SK-N-SH (cell line): ENCODE data around the gene MMAB. TPM values are rescaled to one million over a fixed set of nuclear protein-coding genes. Genes with fewer than 3 reads are reported as not detected.

ENCODE experiments used
- CTCF ChIA-PET: fragments of 300-600, 350-600 bp; formaldehyde crosslinking; extraction: SDS; loops from one replicate; lab custom pipeline; 2021; lab: Yijun Ruan, JAX
- POLR2A ChIA-PET: fragments of 350-600 bp; sonication (Branson Sonifier 250); formaldehyde crosslinking; extraction: SDS; loops from one replicate; lab custom pipeline; 2020; ENCODE audit warnings: antibody characterized with exemption, inconsistent platforms; lab: Yijun Ruan, JAX
- DNase-seq: peaks from one replicate; pipeline ENCODE4 v3.0.0; 2012
- H2AFZ ChIP-seq: fragments of 200-600 bp; sonication (generic); 2 replicates; pipeline ENCODE4 v1.8.1; 2016; ENCODE audit warnings: antibody characterized with exemption, mild to moderate bottlenecking, low read depth
- H3F3A ChIP-seq: fragments of 200-600 bp; sonication (generic); replicated peaks from 2 replicates; pipeline ENCODE3; 2016; ENCODE audit warnings: antibody characterized with exemption, mild to moderate bottlenecking; ENCODE audit not compliant: insufficient read depth
- H3K27ac ChIP-seq, 2 experiments: fragments of 200-500 bp in 1 of 2; fragments of 200-600 bp in 1 of 2; sonication (Bioruptor generic) in 1 of 2; sonication (generic), shearing (Covaris generic) in 1 of 2; 2 replicates each; pipeline versions ENCODE4 v1.5.1 to v1.6.1; 2014 to 2016; ENCODE audit warnings: low read depth in 2 of 2, inconsistent platforms in 1 of 2, low read length in 1 of 2, mild to moderate bottlenecking in 1 of 2, mixed read lengths in 1 of 2
- H3K27me3 ChIP-seq: fragments of 200-600 bp; sonication (generic), shearing (Covaris generic); 2 replicates; pipeline ENCODE4 v1.6.1; 2016; ENCODE audit warnings: mixed run types; ENCODE audit not compliant: insufficient read depth
- H3K36me3 ChIP-seq, 2 experiments: fragments of 200-500 bp in 1 of 2; fragments of 200-600 bp in 1 of 2; sonication (Bioruptor generic) in 1 of 2; sonication (generic) in 1 of 2; replicated peaks in 1 of 2; 2 replicates each; pipeline versions ENCODE3 to v1.5.1; 2014 to 2016; ENCODE audit warnings: low read length in 1 of 2, mild to moderate bottlenecking in 1 of 2; ENCODE audit not compliant: insufficient read depth in 2 of 2, control insufficient read depth in 1 of 2
- H3K4me1 ChIP-seq, 2 experiments: fragments of 200-500 bp in 1 of 2; fragments of 200-600 bp in 1 of 2; sonication (Bioruptor generic) in 1 of 2; sonication (generic), shearing (Covaris generic) in 1 of 2; 2 replicates each; pipeline versions ENCODE4 v1.5.1 to v1.6.1; 2014 to 2016; ENCODE audit warnings: low read depth in 1 of 2, low read length in 1 of 2, mixed run types in 1 of 2; ENCODE audit not compliant: insufficient read depth in 2 of 2, control insufficient read depth in 1 of 2
- H3K4me2 ChIP-seq: fragments of 200-600 bp; sonication (generic), shearing (Covaris generic); 2 replicates; pipeline ENCODE4 v1.6.1; 2017; ENCODE audit warnings: mixed run types
- H3K4me3 ChIP-seq, 2 experiments: fragments of 200-500 bp in 1 of 2; fragments of 200-600 bp in 1 of 2; sonication (Bioruptor generic) in 1 of 2; sonication (generic), shearing (Covaris generic) in 1 of 2; 2 replicates each; pipeline versions ENCODE4 v1.5.1 to v1.8.1; 2014 to 2016; ENCODE audit warnings: low read depth in 2 of 2, inconsistent platforms in 1 of 2, low read length in 1 of 2, mild to moderate bottlenecking in 1 of 2, mixed read lengths in 1 of 2, moderate library complexity in 1 of 2
- H3K79me2 ChIP-seq: fragments of 200-600 bp; sonication (generic); 2 replicates; pipeline ENCODE4 v1.8.1; 2017; ENCODE audit warnings: mild to moderate bottlenecking; ENCODE audit not compliant: insufficient read depth
- H3K9ac ChIP-seq: fragments of 200-600 bp; sonication (generic); 2 replicates; pipeline ENCODE4 v1.6.1; 2017; ENCODE audit warnings: mixed run types
- H3K9me2 ChIP-seq: fragments of 200-600 bp; sonication (generic); 2 replicates; pipeline ENCODE4 v1.6.1; 2017; ENCODE audit warnings: mixed run types
- H3K9me3 ChIP-seq: fragments of 200-600 bp; sonication (generic); 2 replicates; pipeline ENCODE4 v1.6.1; 2017; ENCODE audit warnings: mixed run types, mild to moderate bottlenecking, moderate library complexity
- H4K20me1 ChIP-seq: fragments of 200-600 bp; sonication (generic); 2 replicates; pipeline ENCODE4 v1.6.1; 2017; ENCODE audit warnings: mild to moderate bottlenecking, mixed run types; ENCODE audit not compliant: insufficient read depth
- CHD2 ChIP-seq: fragments of 150-350 bp; IDR thresholded peaks from 2 replicates; pipeline ENCODE4 v1.6.1; 2018; ENCODE audit warnings: low read length; ENCODE audit not compliant: partially characterized antibody
- ELF1 ChIP-seq: IDR thresholded peaks from 2 replicates; pipeline ENCODE4 v1.4.0; 2012
- EZH2phosphoT487 ChIP-seq: fragments of 200-600 bp; sonication (generic); IDR thresholded peaks from 2 replicates; pipeline ENCODE4 v1.6.1; 2017; ENCODE audit warnings: low read depth, mixed run types, mild to moderate bottlenecking, antibody characterized with exemption, moderate library complexity, borderline replicate concordance
- FOSL2 ChIP-seq: IDR thresholded peaks from 2 replicates; pipeline ENCODE4 v1.4.0; 2012; ENCODE audit warnings: low read depth, mild to moderate bottlenecking, moderate library complexity, borderline replicate concordance
- FOXJ3 ChIP-seq: sonication (generic); formaldehyde crosslinking; IDR thresholded peaks from 2 replicates; pipeline ENCODE4 v1.5.1; 2020; ENCODE audit warnings: mild to moderate bottlenecking, missing genetic modification reagents
- FOXM1 ChIP-seq: IDR thresholded peaks from 2 replicates; pipeline ENCODE4 v1.4.0; 2012; ENCODE audit warnings: low read depth, mild to moderate bottlenecking
- GABPA ChIP-seq: IDR thresholded peaks from 2 replicates; pipeline ENCODE4 v1.4.0; 2012; ENCODE audit warnings: low read depth, mild to moderate bottlenecking
- GATA2 ChIP-seq: sonication (generic); formaldehyde crosslinking; IDR thresholded peaks from 2 replicates; pipeline ENCODE4 v1.5.0; 2020; ENCODE audit warnings: mild to moderate bottlenecking, missing genetic modification reagents
- NFIC ChIP-seq: IDR thresholded peaks from 2 replicates; pipeline ENCODE4 v1.4.0; 2012; ENCODE audit warnings: borderline replicate concordance
- RAD21 ChIP-seq: IDR thresholded peaks from 2 replicates; pipeline ENCODE4 v1.6.1; 2012; ENCODE audit warnings: mild to moderate bottlenecking, low read length
- RCOR1 ChIP-seq: fragments of 150-350 bp; IDR thresholded peaks from 2 replicates; pipeline ENCODE4 v1.6.1; 2017; ENCODE audit warnings: antibody characterized with exemption, low read length
- RFX5 ChIP-seq: IDR thresholded peaks from 2 replicates; pipeline ENCODE4 v1.6.1; 2012; ENCODE audit warnings: mild to moderate bottlenecking, improper control_type of control experiment, low read length
- SIN3A ChIP-seq: IDR thresholded peaks from 2 replicates; pipeline ENCODE4 v1.6.1; 2012; ENCODE audit warnings: low read depth, mild to moderate bottlenecking, low read length, moderate library complexity, borderline replicate concordance
- WGBS: methylation state at CpG from one replicate; pipeline ENCODE4 v1.1.6; 2017; ENCODE audit warnings: low lambda C conversion rate; 5-methylcytosine and 5-hydroxymethylcytosine counted together
- polyA plus RNA-seq, 3 experiments: library from polyadenylated mRNA; depleted of rRNA; stranded (reverse); fragments of >200 nt; gene quantifications; 2 replicates each; pipeline ENCODE4 v1.2.3, GENCODE V29; 2012
- TF ChIP-seq, protein P1 (sequence below): fragments of 200-600 bp; sonication (generic); IDR thresholded peaks from 2 replicates; pipeline ENCODE4 v1.6.1; 2017; ENCODE audit warnings: antibody characterized with exemption, mild to moderate bottlenecking, moderate library complexity

MMAB gene
- polyA plus RNA-seq, 1 of the 3 experiments (the other 2 are of a cell fraction) = 15.9 TPM

DNA sequence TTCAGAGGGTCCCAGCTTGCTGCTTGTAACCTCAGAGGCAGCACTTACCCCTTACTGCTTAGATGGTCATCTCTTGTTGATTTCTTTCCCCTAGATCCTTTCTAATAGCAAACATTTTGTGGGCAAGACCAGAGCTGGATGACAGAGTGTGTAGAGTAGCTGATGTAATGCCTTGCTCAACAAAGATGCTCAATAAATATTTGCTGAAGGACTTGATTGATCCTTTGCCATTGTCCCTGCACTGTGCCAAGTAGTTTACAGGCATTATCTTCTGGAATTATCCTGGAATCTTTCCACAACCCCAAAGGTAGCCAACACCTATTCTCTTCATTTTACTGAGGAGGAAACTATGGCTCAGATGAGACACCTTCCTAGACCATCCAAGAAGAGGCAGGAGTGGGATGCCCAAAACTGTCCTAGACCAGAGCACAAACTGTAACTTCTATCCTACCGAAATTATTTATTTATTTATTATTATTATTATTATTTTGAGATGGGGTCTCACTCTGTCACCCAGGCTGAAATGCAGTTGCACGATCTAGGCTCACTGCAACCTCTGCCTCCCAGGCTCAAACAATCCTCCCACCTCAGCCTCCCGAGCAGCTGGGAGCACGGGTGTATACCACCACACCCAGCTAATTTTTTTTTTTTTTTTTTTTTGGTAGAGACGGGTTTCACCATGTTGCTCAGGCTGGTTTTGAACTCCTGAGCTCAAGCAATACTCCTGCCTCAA is 1.4 kb downstream of the MMAB start:
- H3K36me3 ChIP-seq = peaks cover 4 to 20% of the 10 kb centered on the region in 2 experiments
- no peaks in the 10 kb centered on the region for H3K79me2 ChIP-seq
- WGBS = 89% methylated on average over 5 of the region's 5 CpGs
- H3K9ac ChIP-seq = no peak overlapping the region
- H3K4me3 ChIP-seq = no peak overlapping the region
- H2AFZ ChIP-seq = no peak overlapping the region
- H3F3A ChIP-seq = no peaks in the 10 kb centered on the region
- H3K9me2 ChIP-seq = no peaks in the 10 kb centered on the region
- no peak for DNase-seq
- no peaks in the 10 kb centered on the region for H3K9me3 ChIP-seq
- H4K20me1 ChIP-seq = no peaks in the 10 kb centered on the region
- H3K27me3 ChIP-seq = no peaks in the 10 kb centered on the region
- H3K4me2 ChIP-seq = peak overlapping the region; percentile 78; the same call in 1 of the 2 replicates
- no peak overlapping the region for H3K27ac ChIP-seq
- ChIA-PET CTCF (interaction anchor here (0.6 to 3.2 kb wide), 6 partner anchors 10 to 203 kb away, joined by 3 to 13 read pairs (median 3); no protein-coding TSS in a partner anchor), POLR2A (interaction anchor here (1.0 kb wide), 1 partner anchor 15 kb away, joined by 3 read pairs; no protein-coding TSS in a partner anchor)
- TF ChIP-seq CHD2 (no peak), RAD21 (no peak), EZH2phosphoT487 (no peak), SIN3A (no peak), FOSL2 (no peak), FOXJ3 (CRISPR knock-in tag) (no peak), ELF1 (no peak), RFX5 (no peak), GABPA (no peak)
- TF ChIP-seq, protein P1, sequence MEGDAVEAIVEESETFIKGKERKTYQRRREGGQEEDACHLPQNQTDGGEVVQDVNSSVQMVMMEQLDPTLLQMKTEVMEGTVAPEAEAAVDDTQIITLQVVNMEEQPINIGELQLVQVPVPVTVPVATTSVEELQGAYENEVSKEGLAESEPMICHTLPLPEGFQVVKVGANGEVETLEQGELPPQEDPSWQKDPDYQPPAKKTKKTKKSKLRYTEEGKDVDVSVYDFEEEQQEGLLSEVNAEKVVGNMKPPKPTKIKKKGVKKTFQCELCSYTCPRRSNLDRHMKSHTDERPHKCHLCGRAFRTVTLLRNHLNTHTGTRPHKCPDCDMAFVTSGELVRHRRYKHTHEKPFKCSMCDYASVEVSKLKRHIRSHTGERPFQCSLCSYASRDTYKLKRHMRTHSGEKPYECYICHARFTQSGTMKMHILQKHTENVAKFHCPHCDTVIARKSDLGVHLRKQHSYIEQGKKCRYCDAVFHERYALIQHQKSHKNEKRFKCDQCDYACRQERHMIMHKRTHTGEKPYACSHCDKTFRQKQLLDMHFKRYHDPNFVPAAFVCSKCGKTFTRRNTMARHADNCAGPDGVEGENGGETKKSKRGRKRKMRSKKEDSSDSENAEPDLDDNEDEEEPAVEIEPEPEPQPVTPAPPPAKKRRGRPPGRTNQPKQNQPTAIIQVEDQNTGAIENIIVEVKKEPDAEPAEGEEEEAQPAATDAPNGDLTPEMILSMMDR = no peak
- H3K4me1 ChIP-seq = peaks cover 0 to 14% of the 10 kb centered on the region in 2 experiments; a peak in 2 of 4 replicates

DNA sequence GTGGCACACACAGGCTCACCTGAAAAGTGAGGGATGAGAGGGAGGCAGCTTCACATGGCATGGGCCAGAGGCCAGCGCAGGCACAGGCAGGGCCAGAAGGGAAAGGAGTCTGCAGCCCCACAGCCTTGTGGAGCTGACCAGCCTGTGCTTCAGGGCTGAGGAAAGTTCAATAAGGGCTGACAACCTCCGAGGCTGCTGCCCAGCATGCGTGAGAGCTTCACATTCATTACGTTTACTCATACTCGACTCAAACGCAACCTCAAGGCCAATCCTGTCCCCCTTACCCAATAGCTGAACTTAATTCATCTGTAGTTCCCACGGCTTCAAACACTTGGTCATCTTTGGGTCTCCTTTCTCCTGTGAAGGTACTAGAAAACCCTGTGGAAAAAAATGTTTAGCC is 4.8 kb downstream of the MMAB start:
- Histone ChIP-seq H3K27ac (no peak overlapping the region), H4K20me1 (no peaks in the 10 kb centered on the region), H3K79me2 (no peaks in the 10 kb centered on the region), H3K4me3 (no peak overlapping the region), H3K9me2 (no peaks in the 10 kb centered on the region), H3F3A (no peaks in the 10 kb centered on the region), H3K27me3 (no peaks in the 10 kb centered on the region), H2AFZ (no peak overlapping the region), H3K4me1 (peaks cover 0 to 7% of the 10 kb centered on the region in 2 experiments; a peak in 1 of 4 replicates), H3K9me3 (no peaks in the 10 kb centered on the region), H3K9ac (no peak overlapping the region), H3K4me2 (no peak overlapping the region), H3K36me3 (peaks cover 0 to 21% of the 10 kb centered on the region in 2 experiments)
- WGBS = 87% methylated on average over 7 of the region's 7 CpGs
- ChIA-PET POLR2A (no interaction called here), CTCF (interaction anchor here (1.8 to 1.9 kb wide), 2 partner anchors 48 to 50 kb away, joined by 5 to 6 read pairs; no protein-coding TSS in a partner anchor)
- no peak for DNase-seq
- no peak for TF ChIP-seq RCOR1
- no peak for TF ChIP-seq GATA2
- TF ChIP-seq NFIC = no peak
- TF ChIP-seq GABPA = no peak
- TF ChIP-seq FOSL2 = no peak
- no peak for TF ChIP-seq FOXM1
